Right ventricle myocardium inferior (tissue), 1 donor: Measurements from ENCODE around the gene GBGT1. TPM values are rescaled to one million over a fixed set of nuclear protein-coding genes. Genes with fewer than 3 reads are reported as not detected.

Experiments
- ATAC-seq: fragments of 200-7000 bp; cut with Tn5 transposase; one replicate; pipeline ENCODE4 v1.9.1; 2020; ENCODE audit warnings: mild to moderate bottlenecking, moderate library complexity
- DNase-seq: peaks from one replicate; pipeline ENCODE4 v3.0.0; 2021; ENCODE audit errors: missing footprints
- intact Hi-C: fragments of 100-400 bp; cut with DNase I; formaldehyde crosslinking; loops from one replicate; pipeline ENCODE4 v1.11.0; 2022
- total RNA-seq: library from RNA; stranded (reverse); fragmentation: NEBNext Ultra II Directional; extraction: Animal tissue kit (Norgen Biotek cat#: 25700); gene quantifications from one replicate; pipeline ENCODE4 v1.2.1, GENCODE V29; 2021
- donor health status: DM: no; HTN: yes; CAD: no; lungs with severe emphysema.

GBGT1 gene
- total RNA-seq, 1 donor from 2014 or later, result 8.2 TPM

- intact Hi-C loops, result no loop called here
- peak; percentile 81 for DNase-seq
Measured at GRCh38 chr9:133113163-133113948, 50.4 kb downstream of the GBGT1 start.

GRCh38 chr9:133112663-133113026 lies 51.1 kb downstream of the GBGT1 start:
- DNase-seq (peak; percentile 87), ATAC-seq (peak; percentile 9)
- intact Hi-C loops, result no loop called here

More at GRCh38 chr9:133113163-133113948, 50.4 kb downstream of the GBGT1 start:
- no peak for ATAC-seq

- ATAC-seq (no peak), DNase-seq (peak; percentile 61)
- intact Hi-C loops, result no loop called here
Measured at GRCh38 chr9:133111808-133112662, 51.7 kb downstream of the GBGT1 start.

- DNase-seq, result peak; percentile 27
- intact Hi-C loops, result no loop called here
Measured at GRCh38 chr9:133109931-133110650, 53.6 kb downstream of the GBGT1 start.

GRCh38 chr9:133108794-133109641 lies 54.7 kb downstream of the GBGT1 start:
- ATAC-seq (no peak), DNase-seq (peak; percentile 28)
- intact Hi-C loops, result no loop called here

More at GRCh38 chr9:133109931-133110650, 53.6 kb downstream of the GBGT1 start:
- ATAC-seq, result no peak

- intact Hi-C loops, result no loop called here
- DNase-seq (peak; percentile 44), ATAC-seq (no peak)
Measured at GRCh38 chr9:133107961-133108793, 55.5 kb downstream of the GBGT1 start.

- DNase-seq (peak; percentile 33), ATAC-seq (no peak)
- intact Hi-C loops, result no loop called here
Measured at GRCh38 chr9:133107245-133107722, 56.4 kb downstream of the GBGT1 start.

- intact Hi-C loops, result no loop called here
- ATAC-seq (no peak), DNase-seq (peak; percentile 20)
Measured at GRCh38 chr9:133106511-133107244, 57.0 kb downstream of the GBGT1 start.

- intact Hi-C loops, result no loop called here
- DNase-seq, result peak; percentile 63
- ATAC-seq, result no peak
Measured at GRCh38 chr9:133105461-133105770, 58.3 kb downstream of the GBGT1 start.

GRCh38 chr9:133104718-133105460 lies 58.8 kb downstream of the GBGT1 start:
- ATAC-seq (no peak), DNase-seq (peak; percentile 39)
- intact Hi-C loops, result loop anchor here (5.0 kb wide), 1 partner anchor 68 kb away; no protein-coding TSS in a partner anchor

- intact Hi-C loops, result loop anchor here (1.0 to 5.0 kb wide), 2 partner anchors 40 to 67 kb away; no protein-coding TSS in a partner anchor
- no peak for ATAC-seq
- peak; percentile 46 for DNase-seq
Measured at GRCh38 chr9:133103987-133104505, 59.7 kb downstream of the GBGT1 start.

GRCh38 chr9:133103183-133103986 lies 60.3 kb downstream of the GBGT1 start:
- peak; percentile 87 for DNase-seq
- ATAC-seq, result peak; percentile 58

More at GRCh38 chr9:133103183-133103986, 60.3 kb downstream of the GBGT1 start:
- intact Hi-C loops, result loop anchor here (1.0 to 5.0 kb wide), 2 partner anchors 41 to 66 kb away; no protein-coding TSS in a partner anchor
